ENCODE measurements around the gene PAQR4. TPM values are rescaled to one million over a fixed set of nuclear protein-coding genes. Genes with fewer than 3 reads are reported as not detected.
"Not testable (repeated sequence)": the region's sequence is repeated elsewhere in the genome, so short reads cannot be mapped to it uniquely, and the experiment has no call there.

The PAQR4 gene
- total RNA-seq, 4 donors from 2014 or later = 1.9 to 6.4 (median 4.1) TPM

GRCh38 chr16:2936436-2937011 is 32.6 kb upstream of the PAQR4 start:
- Histone ChIP-seq H3K36me3 (peaks cover 0 to 94% of the 10 kb centered on the region in 2 donors), H3K27me3 (no peaks in the 10 kb centered on the region), H3K4me3 (no peak overlapping the region), H3K9me3 (no peaks in the 10 kb centered on the region), H3K27ac (no peak overlapping the region), H3K4me1 (no peaks in the 10 kb centered on the region)
- ATAC-seq = no peak
- WGBS, 2 donors (ENCODE audit: low coverage in 1 of 2) = 80% methylated on average over 1 of the region's 22 CpGs; no CpG with 5 or more reads in 1 of the 2 donors
- no peak for TF ChIP-seq POLR2A (IDR thresholded peaks at IDR 0.05)
- TF ChIP-seq EP300 (IDR thresholded peaks at IDR 0.05) = no peak
- TF ChIP-seq, protein P1, sequence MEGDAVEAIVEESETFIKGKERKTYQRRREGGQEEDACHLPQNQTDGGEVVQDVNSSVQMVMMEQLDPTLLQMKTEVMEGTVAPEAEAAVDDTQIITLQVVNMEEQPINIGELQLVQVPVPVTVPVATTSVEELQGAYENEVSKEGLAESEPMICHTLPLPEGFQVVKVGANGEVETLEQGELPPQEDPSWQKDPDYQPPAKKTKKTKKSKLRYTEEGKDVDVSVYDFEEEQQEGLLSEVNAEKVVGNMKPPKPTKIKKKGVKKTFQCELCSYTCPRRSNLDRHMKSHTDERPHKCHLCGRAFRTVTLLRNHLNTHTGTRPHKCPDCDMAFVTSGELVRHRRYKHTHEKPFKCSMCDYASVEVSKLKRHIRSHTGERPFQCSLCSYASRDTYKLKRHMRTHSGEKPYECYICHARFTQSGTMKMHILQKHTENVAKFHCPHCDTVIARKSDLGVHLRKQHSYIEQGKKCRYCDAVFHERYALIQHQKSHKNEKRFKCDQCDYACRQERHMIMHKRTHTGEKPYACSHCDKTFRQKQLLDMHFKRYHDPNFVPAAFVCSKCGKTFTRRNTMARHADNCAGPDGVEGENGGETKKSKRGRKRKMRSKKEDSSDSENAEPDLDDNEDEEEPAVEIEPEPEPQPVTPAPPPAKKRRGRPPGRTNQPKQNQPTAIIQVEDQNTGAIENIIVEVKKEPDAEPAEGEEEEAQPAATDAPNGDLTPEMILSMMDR (IDR thresholded peaks at IDR 0.05) = no peak
- TF ChIP-seq POLR2AphosphoS5 (IDR thresholded peaks at IDR 0.05) = no peak

DNA sequence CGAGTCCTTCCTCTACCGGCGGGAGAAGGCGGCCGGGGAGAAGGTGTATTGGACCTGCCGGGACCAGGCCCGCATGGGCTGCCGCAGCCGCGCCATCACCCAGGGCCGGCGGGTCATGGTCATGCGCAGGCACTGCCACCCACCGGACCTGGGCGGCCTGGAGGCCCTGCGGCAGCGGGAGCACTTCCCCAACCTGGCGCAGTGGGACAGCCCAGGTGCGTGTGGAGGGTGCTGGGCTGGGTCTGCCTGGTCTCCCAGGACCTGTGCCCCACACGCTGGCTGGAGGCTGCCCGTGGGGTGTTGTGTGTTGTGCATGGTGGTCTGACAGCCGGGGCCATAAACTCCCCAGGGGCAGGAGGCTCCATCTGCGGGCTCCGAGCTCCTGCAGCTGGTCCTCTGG is 32.0 kb upstream of the PAQR4 start:
- Histone ChIP-seq H3K4me1 (no peaks in the 10 kb centered on the region), H3K36me3 (peaks cover 0 to 97% of the 10 kb centered on the region in 2 donors)
- no CpG with 5 or more reads among the region's 24 CpGs for WGBS, 2 donors (ENCODE audit: low coverage in 1 of 2)

DNA sequence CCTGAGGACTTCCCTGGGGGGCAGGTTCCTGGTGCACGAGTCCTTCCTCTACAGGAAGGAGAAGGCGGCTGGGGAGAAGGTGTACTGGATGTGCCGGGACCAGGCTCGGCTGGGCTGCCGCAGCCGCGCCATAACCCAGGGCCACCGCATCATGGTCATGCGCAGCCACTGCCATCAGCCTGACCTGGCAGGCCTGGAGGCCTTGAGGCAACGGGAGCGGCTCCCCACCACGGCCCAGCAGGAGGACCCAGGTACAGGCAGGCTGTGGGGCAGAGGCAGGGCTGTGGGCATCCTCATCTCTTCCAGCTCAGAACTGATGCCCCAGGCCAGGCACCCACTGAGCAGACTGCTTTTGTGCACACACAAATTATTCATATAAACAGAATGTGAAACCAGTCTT is 30.9 kb upstream of the PAQR4 start:
- no peaks in the 10 kb centered on the region for H3K27me3 ChIP-seq
- H3K36me3 ChIP-seq = peaks cover 0 to 98% of the 10 kb centered on the region in 2 donors
- no peak for ATAC-seq
- no peak overlapping the region for H3K4me3 ChIP-seq
- WGBS, 2 donors (ENCODE audit: low coverage in 1 of 2) = 100% methylated on average over 1 of the region's 12 CpGs; no CpG with 5 or more reads in 1 of the 2 donors
- H3K4me1 ChIP-seq = no peaks in the 10 kb centered on the region
- TF ChIP-seq, protein P1 (IDR thresholded peaks at IDR 0.05) = no peak
- TF ChIP-seq POLR2AphosphoS5 (IDR thresholded peaks at IDR 0.05) (no peak), POLR2A (IDR thresholded peaks at IDR 0.05) (no peak), EP300 (IDR thresholded peaks at IDR 0.05) (no peak)
- H3K27ac ChIP-seq = no peak overlapping the region
- H3K9me3 ChIP-seq = no peaks in the 10 kb centered on the region

More for the DNA sequence above, 32.0 kb upstream of the PAQR4 start:
- no peak overlapping the region for H3K27ac ChIP-seq
- H3K27me3 ChIP-seq = no peaks in the 10 kb centered on the region
- H3K4me3 ChIP-seq = no peak overlapping the region
- H3K9me3 ChIP-seq = no peaks in the 10 kb centered on the region
- TF ChIP-seq POLR2A (IDR thresholded peaks at IDR 0.05) = no peak
- no peak for TF ChIP-seq EP300 (IDR thresholded peaks at IDR 0.05)
- TF ChIP-seq, protein P1 (IDR thresholded peaks at IDR 0.05) = no peak
- TF ChIP-seq POLR2AphosphoS5 (IDR thresholded peaks at IDR 0.05) = no peak
- ATAC-seq = no peak

DNA sequence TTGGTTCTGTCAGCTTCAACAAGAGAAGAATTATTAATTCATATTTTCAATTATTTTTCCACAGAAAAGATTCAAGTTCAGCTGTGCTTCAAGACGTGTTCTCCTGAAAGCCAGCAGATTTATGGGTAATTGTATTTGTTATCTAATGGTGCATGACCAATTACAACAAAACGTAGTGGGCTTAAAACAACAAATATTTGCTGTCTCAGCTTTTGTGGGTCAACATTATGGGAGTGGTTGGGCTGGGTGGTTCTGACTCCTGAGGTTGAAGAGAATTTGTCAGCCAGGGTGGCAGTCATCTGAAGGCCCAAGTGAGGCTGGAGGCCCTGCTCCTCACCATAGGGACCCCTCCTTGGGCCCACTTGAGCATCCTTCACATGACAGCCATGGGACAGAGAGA is 29.2 kb upstream of the PAQR4 start:
- no peak for ATAC-seq
- WGBS, 2 donors (ENCODE audit: low coverage in 1 of 2) = 80 to 86% methylated on average over 2 of the region's 2 CpGs
- Histone ChIP-seq H3K27ac (no peak overlapping the region), H3K4me1 (no peaks in the 10 kb centered on the region), H3K36me3 (peaks cover 0 to 98% of the 10 kb centered on the region in 2 donors), H3K9me3 (no peaks in the 10 kb centered on the region), H3K4me3 (no peak overlapping the region), H3K27me3 (no peaks in the 10 kb centered on the region)
- no peak for TF ChIP-seq POLR2AphosphoS5 (IDR thresholded peaks at IDR 0.05)
- no peak for TF ChIP-seq POLR2A (IDR thresholded peaks at IDR 0.05)

- Histone ChIP-seq H3K4me3 (no peak overlapping the region), H3K27me3 (no peaks in the 10 kb centered on the region), H3K4me1 (no peaks in the 10 kb centered on the region), H3K9me3 (no peaks in the 10 kb centered on the region), H3K36me3 (peaks cover 0 to 80% of the 10 kb centered on the region in 2 donors), H3K27ac (no peak overlapping the region)
- no peak for TF ChIP-seq POLR2AphosphoS5 (IDR thresholded peaks at IDR 0.05)
- TF ChIP-seq, protein P1 (IDR thresholded peaks at IDR 0.05) = no peak
- TF ChIP-seq POLR2A (IDR thresholded peaks at IDR 0.05) = no peak
- TF ChIP-seq EP300 (IDR thresholded peaks at IDR 0.05) = no peak
- 63 to 80% methylated on average over 1 to 4 of the region's 4 CpGs for WGBS, 2 donors (ENCODE audit: low coverage in 1 of 2)
- ATAC-seq = no peak
Measured at GRCh38 chr16:2942045-2942444, 27.1 kb upstream of the PAQR4 start.

DNA sequence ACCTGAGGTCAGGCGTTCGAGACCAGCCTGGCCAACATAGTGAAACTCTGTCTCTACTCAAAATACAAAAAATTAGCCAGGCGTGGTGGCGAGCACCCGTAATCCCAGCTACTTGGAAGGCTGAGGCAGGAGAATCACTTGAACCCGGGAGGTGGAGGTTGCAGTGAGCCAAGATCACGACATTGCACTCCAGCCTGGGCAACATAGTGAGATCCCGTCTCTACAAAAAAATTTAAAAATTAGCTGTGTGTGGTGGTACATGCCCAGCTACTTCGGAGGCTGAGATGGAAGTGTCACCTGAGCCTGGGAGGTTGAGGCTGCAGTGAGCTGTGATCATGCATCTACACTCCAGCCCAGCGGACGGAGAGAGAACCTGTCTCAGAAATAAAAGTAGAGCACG is 25.4 kb upstream of the PAQR4 start:
- not testable (repeated sequence) for H3K27me3 ChIP-seq, H3K4me3 ChIP-seq, ATAC-seq, H3K4me1 ChIP-seq, H3K27ac ChIP-seq, H3K9me3 ChIP-seq
- peaks cover 0 to 69% of the 10 kb centered on the region in 2 donors for H3K36me3 ChIP-seq
- 80 to 86% methylated on average over 10 of the region's 12 CpGs for WGBS, 2 donors (ENCODE audit: low coverage in 1 of 2)

Data from gastroesophageal sphincter (tissue), 4 donors.